K562 (cell line): ENCODE results near the gene KIAA1958.

ENCODE experiments used
- E4F1 ChIP-seq: fragments of 250-450 bp; sonication (Bioruptor Pico); IDR thresholded peaks from 2 replicates; pipeline ENCODE4 v1.5.0; 2021; ENCODE audit warnings: mild to moderate bottlenecking, borderline replicate concordance
- HDAC2 ChIP-seq: fragments of 450-650 bp; IDR thresholded peaks from 2 replicates; pipeline ENCODE4 v1.6.1; 2016; ENCODE audit warnings: mild to moderate bottlenecking
- KDM2B ChIP-seq: fragments of 250-450 bp; sonication (Bioruptor Pico); IDR thresholded peaks from 2 replicates; pipeline ENCODE4 v1.8.0; 2021; ENCODE audit warnings: mild to moderate bottlenecking, moderate library complexity
- LARP7 ChIP-seq: fragments of 450-650 bp; IDR thresholded peaks from 2 replicates; pipeline ENCODE4 v1.6.1; 2016
- TOE1 ChIP-seq, 2 experiments: fragments of 450-650 bp in 1 of 2; sonication (generic) in 1 of 2; formaldehyde crosslinking in 1 of 2; IDR thresholded peaks; 2 replicates each; pipeline versions ENCODE4 v1.7.1 to v1.8.0; 2016 to 2022; ENCODE audit warnings: borderline replicate concordance in 2 of 2, mild to moderate bottlenecking in 2 of 2, antibody characterized with exemption in 1 of 2, inconsistent platforms in 1 of 2, low read depth in 1 of 2, missing genetic modification reagents in 1 of 2, moderate library complexity in 1 of 2
- ZEB2 ChIP-seq: fragments of 450-650 bp; IDR thresholded peaks from 2 replicates; pipeline ENCODE4 v1.6.1; 2016
- ZNF274 ChIP-seq: IDR thresholded peaks from 2 replicates; pipeline ENCODE4 v1.6.1; 2011; ENCODE audit warnings: low read depth, mild to moderate bottlenecking, low read length, moderate library complexity, borderline replicate concordance

GRCh38 chr9:112472996-112473395, 13.6 kb upstream of the KIAA1958 start:
- TF ChIP-seq KDM2B: no peak
- TF ChIP-seq E4F1 (CRISPR knock-in tag): no peak
- TF ChIP-seq HDAC2: no peak
- TF ChIP-seq ZEB2: no peak
- TF ChIP-seq TOE1 (IDR thresholded peaks at IDR 0.05; ENCODE audit: borderline replicate concordance): no peak
- TF ChIP-seq TOE1 (CRISPR knock-in tag; IDR thresholded peaks at IDR 0.05; ENCODE audit: borderline replicate concordance, low read depth): no peak
- TF ChIP-seq LARP7: no peak
- no peak for TF ChIP-seq ZNF274
